Gastrocnemius medialis (tissue), 4 donors: Measurements from ENCODE around the gene SPANXA2. TPM values are rescaled to one million over a fixed set of nuclear protein-coding genes. Genes with fewer than 3 reads are reported as not detected.

Source experiments
- ATAC-seq, 2 donors: fragments of 150-250 bp; one replicate each; pipeline ENCODE4 v1.9.1; 2016
- DNase-seq, 2 donors: peaks; one replicate each; pipeline ENCODE4 v3.0.0-alpha.2; 2019
- H3K27ac ChIP-seq, 4 donors: fragments of 200-600 bp; sonication (generic); 1 replicate in 1 of 4; 2 replicates in 3 of 4; pipeline ENCODE4 v1.5.1; 2016 to 2018; ENCODE audit warnings: mild to moderate bottlenecking in 2 of 4, moderate library complexity in 1 of 4
- H3K27me3 ChIP-seq, 3 donors: fragments of 200-600 bp; sonication (generic) in 2 of 3; 1 replicate in 1 of 3; 2 replicates in 2 of 3; pipeline versions ENCODE4 v1.5.1 to v1.6.0; 2016 to 2019; ENCODE audit warnings: mild to moderate bottlenecking in 1 of 3, moderate library complexity in 1 of 3
- H3K36me3 ChIP-seq, 2 donors: fragments of 200-600 bp; sonication (generic) in 1 of 2; one replicate each; pipeline ENCODE4 v1.5.1; 2017 to 2018
- H3K4me1 ChIP-seq, 2 donors: fragments of 200-600 bp; sonication (generic) in 1 of 2; one replicate each; pipeline ENCODE4 v1.5.1; 2016 to 2017; ENCODE audit warnings: mild to moderate bottlenecking in 2 of 2
- H3K4me3 ChIP-seq, 4 donors: fragments of 200-600 bp; sonication (generic) in 3 of 4; 1 replicate in 1 of 4; 2 replicates in 3 of 4; pipeline ENCODE4 v1.5.1; 2016 to 2019; ENCODE audit warnings: mild to moderate bottlenecking in 2 of 4
- H3K9me3 ChIP-seq, 3 donors: fragments of 200-600 bp; sonication (generic) in 2 of 3; 1 replicate in 1 of 3; 2 replicates in 2 of 3; pipeline ENCODE4 v1.5.1; 2016 to 2019
- CTCF ChIP-seq, 5 experiments: fragments of 450-650 bp in 3 of 5; fragments of 200-600 bp in 2 of 5; sonication (generic) in 2 of 5; IDR thresholded peaks in 4 of 5; conservative IDR thresholded peaks in 1 of 5; 1 replicate in 4 of 5; 2 replicates in 1 of 5; pipeline ENCODE4 v1.5.1; 2016 to 2019; ENCODE audit warnings: antibody characterized with exemption in 5 of 5, mild to moderate bottlenecking in 3 of 5, moderate library complexity in 3 of 5
- POLR2A ChIP-seq, 2 donors: fragments of 450-650 bp; IDR thresholded peaks; one replicate each; pipeline ENCODE4 v1.6.1; 2017; ENCODE audit warnings: antibody characterized with exemption in 2 of 2, mild to moderate bottlenecking in 2 of 2, moderate library complexity in 2 of 2
- in situ Hi-C, 4 donors: fragments of 200-750 bp; cut with MboI; loops; one replicate each; pipeline versions ENCODE4 v1.15.0 to v1.8.0; 2017; ENCODE audit warnings: low sequenced_read_pairs in 4 of 4
- intact Hi-C: fragments of 100-400 bp; cut with DNase I; formaldehyde crosslinking; loops from one replicate; pipeline ENCODE4 v1.15.1; 2023; ENCODE audit warnings: low total_unique reads
- total RNA-seq, 4 donors: library from RNA; depleted of rRNA; stranded (reverse); fragments of >200 nt; gene quantifications; one replicate each; pipeline versions ENCODE4 v1.1.0 to v1.2.3, GENCODE V29; 2016

Gene SPANXA2
- total RNA-seq, 4 donors from 2014 or later, result not detected

- Histone ChIP-seq H3K27ac (no peak overlapping the region), H3K27me3 (no peaks in the 10 kb centered on the region), H3K4me3 (no peak overlapping the region), H3K36me3 (no peaks in the 10 kb centered on the region), H3K4me1 (no peaks in the 10 kb centered on the region), H3K9me3 (no peaks in the 10 kb centered on the region)
- intact Hi-C loops, result no loop called here
- DNase-seq (no peak), ATAC-seq (no peak)
- TF ChIP-seq CTCF (IDR thresholded peaks at IDR 0.05 in 4 of 5, conservative IDR thresholded peaks at IDR 0.05 in 1 of 5) (no peak), POLR2A (IDR thresholded peaks at IDR 0.05) (no peak)
- in situ Hi-C loops, result no loop called here
Measured at GRCh38 chrX:141638550-141638949, 49.0 kb downstream of the SPANXA2 start.

Other genes starting within 250 kb of the SPANXA2 start
- gene SPANXA1, start 5.0 kb upstream of the SPANXA2 start, total RNA-seq, result not detected
- gene SPANXD, start 109.0 kb downstream of the SPANXA2 start, total RNA-seq, result not detected
- gene MAGEC3, start 248.6 kb downstream of the SPANXA2 start, total RNA-seq, result not detected